HG03280 (cell line): ENCODE results near the gene RPRML.
"Not testable (repeated sequence)": the region's sequence is repeated elsewhere in the genome, so short reads cannot be mapped to it uniquely, and the experiment has no call there.

Source experiments
- ATAC-seq: cut with Tn5 transposase; IDR thresholded peaks from one replicate; pipeline ENCODE4 v1.9.1; 2021; ENCODE audit warnings: mild to moderate bottlenecking, moderate library complexity; ENCODE audit not compliant: unreplicated experiment

The RPRML gene

GRCh38 chr17:46976626-46977270, 2.3 kb downstream of the RPRML start:
- ATAC-seq = no peak

DNA sequence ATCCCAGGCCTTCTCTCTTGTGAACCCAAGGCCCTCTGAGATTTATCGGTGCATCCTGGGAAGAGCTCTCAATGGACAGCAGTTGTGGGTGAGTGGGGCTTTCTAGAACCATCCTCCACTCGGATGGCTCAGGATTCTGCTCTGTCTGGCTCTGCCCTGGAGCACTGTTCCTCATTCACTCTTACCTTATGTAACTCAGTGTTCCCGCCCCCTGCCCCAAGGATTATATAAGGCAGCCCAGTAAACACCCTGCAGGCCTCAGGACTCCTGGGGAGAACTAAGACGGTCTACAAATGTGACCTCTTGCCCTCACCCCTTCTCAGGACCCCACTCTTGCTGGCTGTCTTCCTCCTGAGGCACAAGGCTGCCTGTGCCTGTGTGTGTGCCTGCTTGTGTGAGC, 3.8 kb downstream of the RPRML start:
- no peak for ATAC-seq

DNA sequence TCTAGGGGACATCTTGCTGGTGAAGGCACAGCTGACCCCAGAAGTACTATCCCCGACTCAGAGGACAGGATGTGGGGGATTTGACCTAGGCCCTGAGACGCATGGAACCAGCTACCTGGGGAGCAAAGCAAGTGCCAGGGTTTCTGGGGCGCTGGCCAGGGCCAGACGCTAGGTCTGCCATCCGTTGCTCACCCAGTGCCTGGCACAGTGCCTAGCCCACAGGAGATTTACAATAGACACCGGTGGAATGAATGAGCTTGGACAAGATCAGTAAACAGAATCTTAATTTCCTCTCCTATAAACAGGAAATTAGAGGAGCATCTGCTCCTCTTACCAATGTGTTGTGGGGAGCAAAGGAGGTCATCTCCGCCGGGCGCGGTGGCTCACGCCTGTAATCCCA, 5.0 kb downstream of the RPRML start:
- no peak for ATAC-seq

DNA sequence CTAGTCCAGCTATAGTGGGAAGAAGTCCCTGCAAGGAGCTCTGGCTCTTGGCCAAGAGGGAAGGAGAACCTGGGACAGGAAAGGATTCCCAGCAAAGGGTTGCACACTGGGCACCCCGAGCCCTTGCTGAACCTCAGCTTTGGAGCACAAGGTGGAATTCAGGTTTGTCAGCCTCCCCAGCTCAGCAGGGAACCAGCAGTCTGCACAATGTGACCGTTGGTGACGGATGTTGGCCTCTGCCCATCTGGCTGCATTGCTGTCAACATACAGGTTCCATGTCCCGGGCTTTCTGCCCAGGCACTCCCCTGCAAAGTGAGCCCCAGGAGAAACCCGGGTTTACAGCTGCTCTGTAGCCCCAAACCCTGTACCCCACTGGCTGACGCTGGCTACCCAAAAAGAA, 6.7 kb downstream of the RPRML start:
- ATAC-seq = no peak

GRCh38 chr17:46971647-46972300, 7.3 kb downstream of the RPRML start:
- ATAC-seq = no peak

DNA sequence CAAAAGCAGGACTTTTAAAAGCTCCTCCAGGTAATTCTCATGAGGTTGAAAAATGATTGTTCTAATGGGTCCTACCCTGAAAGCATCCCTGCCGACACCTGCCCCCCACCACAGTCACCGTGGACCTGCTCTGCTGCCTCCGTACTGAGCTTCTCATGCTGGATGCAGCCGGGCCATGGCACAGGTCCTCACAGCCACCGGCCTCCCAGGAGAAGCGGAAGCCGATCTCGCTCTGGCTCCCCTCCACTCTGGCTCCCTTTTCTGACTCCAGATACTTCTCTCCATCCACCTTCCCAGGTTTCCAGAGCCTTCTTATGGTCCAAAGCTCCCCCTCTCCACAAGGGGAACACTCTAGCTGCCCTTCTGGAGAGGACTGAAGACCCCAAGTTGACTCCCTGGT, 10.2 kb downstream of the RPRML start:
- ATAC-seq = no peak

- no peak for ATAC-seq
These were observed 10.7 kb downstream of the RPRML start for GRCh38 chr17:46968224-46968834.

GRCh38 chr17:46964315-46965265, 14.5 kb downstream of the RPRML start:
- ATAC-seq = no peak

DNA sequence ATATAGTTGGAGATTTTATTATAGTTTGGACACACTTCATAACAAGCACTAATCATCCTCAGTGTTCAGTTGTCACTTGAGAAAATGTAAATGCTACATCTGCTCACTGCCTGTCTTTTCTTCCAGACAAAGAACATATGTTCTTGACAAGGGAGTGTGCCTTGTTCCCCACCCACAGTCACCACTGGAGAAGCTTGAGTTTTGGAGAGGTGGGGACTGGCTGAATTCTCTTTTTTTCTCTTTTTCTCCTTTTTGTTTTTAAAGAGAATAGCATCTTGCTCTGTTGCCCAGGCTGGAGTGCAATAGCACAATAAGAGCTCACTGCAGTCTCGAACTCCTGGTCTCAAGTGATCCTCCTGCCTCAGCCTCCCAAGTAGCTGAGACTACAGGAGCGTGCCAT, 15.5 kb downstream of the RPRML start:
- no peak for ATAC-seq

- ATAC-seq = no peak
These were observed 16.7 kb downstream of the RPRML start for GRCh38 chr17:46962374-46962790.

- no peak for ATAC-seq
These were observed 18.9 kb downstream of the RPRML start for GRCh38 chr17:46960152-46960551.

DNA sequence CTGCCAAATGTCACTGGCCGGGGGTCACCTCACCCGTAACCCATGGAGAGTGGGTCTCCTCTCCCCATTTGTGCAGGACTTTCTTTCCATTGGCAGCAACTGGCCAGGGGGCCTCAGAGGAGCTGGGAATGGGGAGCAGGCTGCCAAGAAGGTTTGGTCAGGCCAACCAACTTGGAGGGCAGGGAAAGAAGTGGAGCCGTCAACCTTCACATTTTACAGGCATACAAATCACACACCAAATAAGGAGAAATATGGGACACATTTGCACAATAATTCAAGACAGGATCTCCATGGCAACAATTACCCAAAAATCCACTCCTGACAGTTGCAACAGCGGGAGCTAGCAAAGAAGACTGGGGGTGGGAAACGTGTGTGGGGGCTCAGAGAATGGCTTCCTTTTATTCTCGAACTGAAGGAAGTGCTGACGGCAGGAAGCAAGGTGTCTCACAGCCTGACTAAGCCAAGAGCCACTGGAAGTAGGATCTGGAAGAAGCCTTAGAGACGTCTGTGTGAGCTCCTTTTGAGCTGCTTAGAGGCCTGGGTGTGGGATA, 20.9 kb downstream of the RPRML start:
- no peak for ATAC-seq

GRCh38 chr17:46953191-46953590, 25.9 kb downstream of the RPRML start:
- not testable (repeated sequence) for ATAC-seq

DNA sequence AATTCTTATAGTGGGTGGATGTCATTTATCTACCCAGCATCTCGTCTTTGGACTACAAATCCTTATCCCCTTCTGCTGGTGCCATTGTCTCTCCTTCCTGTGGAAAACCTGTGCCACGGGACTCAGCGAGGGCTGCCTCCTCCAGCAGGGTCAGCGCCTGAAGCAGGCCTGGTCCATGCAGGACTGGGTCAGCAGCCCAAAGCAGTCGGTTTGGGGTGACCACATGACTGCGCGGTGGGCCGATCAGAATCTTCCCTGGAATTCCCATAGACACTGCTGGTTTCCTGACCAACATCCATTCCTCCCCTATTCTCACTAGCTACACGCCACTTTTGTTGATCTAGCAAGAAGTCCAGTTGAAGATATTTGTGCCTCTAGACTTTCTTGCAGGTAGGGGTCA, 26.9 kb downstream of the RPRML start:
- ATAC-seq = no peak

DNA sequence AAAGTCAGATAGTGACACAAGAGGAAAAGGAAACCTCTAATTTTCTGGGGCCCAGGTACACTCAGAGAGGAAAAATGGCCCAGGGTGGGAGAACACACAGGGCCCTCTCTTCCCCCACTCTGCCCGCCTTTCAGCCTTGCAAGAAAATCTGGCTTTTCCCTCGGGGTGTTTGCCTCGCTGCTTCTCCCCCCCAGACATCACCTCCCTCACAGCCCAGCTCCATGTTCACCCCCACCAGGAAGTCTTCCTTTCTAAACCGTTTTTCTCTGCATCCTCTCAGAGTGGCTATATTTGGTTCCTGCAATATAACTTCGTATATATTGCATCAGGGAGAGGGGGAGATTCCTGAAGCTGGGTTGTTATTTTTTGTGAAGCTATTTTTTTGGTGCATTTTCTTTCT, 27.3 kb downstream of the RPRML start:
- ATAC-seq = no peak

DNA sequence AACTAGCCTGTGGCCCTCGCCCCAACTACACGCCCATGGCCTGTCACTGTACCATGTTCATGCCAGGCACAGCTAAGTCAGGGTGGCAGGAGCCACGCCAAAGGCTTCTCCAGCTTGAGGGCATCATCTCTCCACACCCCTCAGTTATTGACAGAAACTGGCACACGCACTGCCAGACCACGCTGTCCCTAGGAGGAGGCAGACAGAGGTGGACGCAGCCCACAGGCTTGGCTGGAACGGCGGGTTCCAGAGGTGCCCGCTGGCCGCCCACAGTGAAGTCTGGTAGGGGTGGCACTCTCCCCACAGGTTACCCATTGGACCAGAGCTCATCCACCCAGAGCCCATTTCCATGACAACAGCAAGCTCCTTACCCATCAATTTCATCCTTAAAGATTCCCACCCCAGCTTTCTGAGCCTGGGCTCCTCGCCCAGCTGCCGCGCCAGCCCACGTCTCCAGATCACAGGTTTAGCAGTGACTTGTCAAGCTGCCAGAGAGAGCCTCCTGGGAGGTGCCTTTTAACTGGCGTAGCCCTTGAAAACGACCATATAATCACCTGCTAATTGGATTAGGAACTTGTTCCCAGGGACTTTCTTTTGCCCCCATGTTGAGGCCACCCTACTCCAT, 27.9 kb downstream of the RPRML start:
- no peak for ATAC-seq

DNA sequence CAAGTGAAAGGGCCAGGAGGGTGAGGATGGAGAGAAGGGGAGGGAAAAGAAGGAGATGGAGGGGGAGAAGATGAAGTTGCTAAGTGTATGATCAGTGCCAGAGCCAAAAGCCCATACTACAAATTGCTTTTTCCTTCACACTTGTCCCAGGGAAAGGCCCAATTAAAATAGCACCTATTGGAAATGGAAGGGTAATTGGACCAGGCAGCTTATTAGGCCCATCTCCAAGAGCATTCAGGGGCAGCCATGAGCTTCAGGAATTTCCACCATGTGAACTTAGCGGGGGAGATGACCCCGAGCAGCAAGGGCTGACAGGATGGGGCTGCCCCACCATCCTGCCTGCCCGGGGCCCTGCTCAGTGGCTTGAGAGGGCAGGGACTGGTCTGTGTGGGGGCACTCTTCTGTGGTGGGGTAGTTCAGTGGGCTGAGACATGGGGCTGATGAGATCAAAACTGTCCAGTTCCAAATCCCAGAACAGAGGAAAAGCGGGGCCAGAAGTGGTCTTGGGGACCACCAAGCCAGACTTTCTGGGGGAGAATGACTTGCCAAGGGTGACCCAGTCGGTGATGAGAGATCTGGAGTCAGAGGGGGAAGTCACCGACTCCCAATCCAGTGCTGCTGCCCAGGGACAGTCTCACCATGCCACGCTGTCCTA, 28.6 kb downstream of the RPRML start:
- no peak for ATAC-seq

DNA sequence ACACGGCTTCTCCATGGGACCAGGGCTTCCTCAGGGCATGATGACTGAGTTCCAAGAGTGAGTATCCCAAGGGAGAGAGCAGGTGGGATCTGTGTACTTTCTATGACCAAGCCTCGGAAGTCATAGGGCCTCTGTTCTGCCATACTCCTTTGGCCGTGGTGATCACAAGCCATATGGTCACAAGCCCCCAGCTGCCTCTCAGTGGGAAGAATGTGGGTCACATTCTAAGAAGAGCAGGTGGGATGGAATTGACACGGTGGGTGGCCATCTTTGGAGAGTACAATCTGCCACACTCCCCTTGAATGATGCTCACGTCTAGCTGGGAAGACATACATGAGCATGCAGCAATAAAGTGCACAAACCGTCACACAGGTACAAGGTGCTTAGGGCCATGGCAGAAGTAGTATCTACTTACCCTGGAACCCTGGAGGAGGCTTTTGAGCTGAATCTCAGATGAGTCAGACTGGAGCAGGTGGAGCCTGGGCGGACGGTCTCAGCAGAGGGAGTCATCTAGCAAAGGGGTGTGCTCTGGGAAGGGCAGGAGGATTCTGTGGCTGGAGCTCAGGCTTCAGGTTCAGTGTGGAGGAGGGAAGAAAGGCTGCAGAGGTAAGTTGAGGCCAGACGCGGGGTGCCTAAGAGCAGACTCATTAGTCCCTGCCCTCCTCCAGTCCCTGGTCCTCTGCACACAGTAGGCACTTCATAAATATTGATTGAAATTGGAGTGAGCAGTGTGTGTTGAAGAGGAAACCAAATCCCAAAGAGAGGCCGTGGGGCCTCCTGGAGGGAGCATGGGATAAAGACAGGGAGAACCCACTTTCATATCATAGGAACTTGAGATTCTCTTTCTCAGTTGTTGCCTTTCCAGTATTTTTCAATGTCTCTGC, 29.5 kb downstream of the RPRML start:
- ATAC-seq = no peak

DNA sequence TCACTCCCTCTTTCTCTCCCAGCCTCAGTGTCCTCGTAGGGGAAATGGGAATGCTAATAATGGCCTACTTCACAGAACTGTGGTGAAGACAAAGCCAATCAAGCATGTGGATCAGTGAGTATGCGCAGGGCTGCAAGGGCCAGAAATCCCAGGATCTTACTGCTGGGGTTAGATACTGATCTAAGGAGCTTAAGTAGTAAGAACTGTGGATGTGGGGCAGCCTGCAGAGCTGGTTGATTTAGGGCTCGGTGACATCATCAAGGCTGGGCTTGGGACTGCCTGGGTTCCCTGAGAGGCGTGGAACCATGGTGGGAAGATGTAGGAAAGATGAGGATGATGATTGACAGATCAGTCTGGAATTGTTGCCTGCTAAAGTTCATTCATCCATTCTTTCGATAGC, 30.5 kb downstream of the RPRML start:
- no peak for ATAC-seq
